Measurements from ENCODE around the gene ZFR. TPM values are rescaled to one million over a fixed set of nuclear protein-coding genes. Genes with fewer than 3 reads are reported as not detected.

The ZFR gene
- total and polyA plus RNA-seq, 12 donors, result 26.8 to 78.6 (median 58.6) TPM

GRCh38 chr5:32362527-32362926, 82.0 kb downstream of the ZFR start:
- DNase-seq (no peak), ATAC-seq (no peak)
- peaks cover 0 to 97% (median 24%) of the 10 kb centered on the region in 9 donors for H3K36me3 ChIP-seq

DNA sequence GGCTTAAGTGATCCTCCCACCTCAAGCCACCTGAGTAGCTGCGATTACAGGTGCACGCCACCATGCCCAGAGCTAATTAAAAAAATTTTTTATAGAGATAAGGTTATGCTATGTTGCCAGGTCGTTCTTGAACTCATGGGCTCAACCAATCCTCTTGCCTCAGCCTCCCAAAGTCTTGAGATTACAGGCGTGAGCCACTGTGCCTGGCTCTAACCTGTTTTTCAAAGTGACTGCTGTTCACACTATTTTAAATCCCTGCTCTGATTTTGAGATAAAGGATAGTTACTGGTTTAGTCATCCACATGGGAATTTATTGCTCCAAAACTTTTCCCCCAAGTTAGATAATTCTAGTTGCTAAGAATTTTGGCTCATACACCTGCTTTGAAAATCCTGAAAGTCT, 83.6 kb downstream of the ZFR start:
- ATAC-seq (no peak), DNase-seq (no peak)
- TF ChIP-seq, protein P1, sequence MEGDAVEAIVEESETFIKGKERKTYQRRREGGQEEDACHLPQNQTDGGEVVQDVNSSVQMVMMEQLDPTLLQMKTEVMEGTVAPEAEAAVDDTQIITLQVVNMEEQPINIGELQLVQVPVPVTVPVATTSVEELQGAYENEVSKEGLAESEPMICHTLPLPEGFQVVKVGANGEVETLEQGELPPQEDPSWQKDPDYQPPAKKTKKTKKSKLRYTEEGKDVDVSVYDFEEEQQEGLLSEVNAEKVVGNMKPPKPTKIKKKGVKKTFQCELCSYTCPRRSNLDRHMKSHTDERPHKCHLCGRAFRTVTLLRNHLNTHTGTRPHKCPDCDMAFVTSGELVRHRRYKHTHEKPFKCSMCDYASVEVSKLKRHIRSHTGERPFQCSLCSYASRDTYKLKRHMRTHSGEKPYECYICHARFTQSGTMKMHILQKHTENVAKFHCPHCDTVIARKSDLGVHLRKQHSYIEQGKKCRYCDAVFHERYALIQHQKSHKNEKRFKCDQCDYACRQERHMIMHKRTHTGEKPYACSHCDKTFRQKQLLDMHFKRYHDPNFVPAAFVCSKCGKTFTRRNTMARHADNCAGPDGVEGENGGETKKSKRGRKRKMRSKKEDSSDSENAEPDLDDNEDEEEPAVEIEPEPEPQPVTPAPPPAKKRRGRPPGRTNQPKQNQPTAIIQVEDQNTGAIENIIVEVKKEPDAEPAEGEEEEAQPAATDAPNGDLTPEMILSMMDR (IDR thresholded peaks at IDR 0.05), result no peak
- intact Hi-C loops (cut with DNase I), result no loop called here
- WGBS, 2 donors, result 92 to 96% methylated on average over 4 of the region's 4 CpGs
- H3K27me3 ChIP-seq, result no peaks in the 10 kb centered on the region
- no peaks in the 10 kb centered on the region for H3K9me3 ChIP-seq
- no peak overlapping the region for H3K4me3 ChIP-seq
- no peak overlapping the region for H3K27ac ChIP-seq
- peaks cover 0 to 100% (median 29%) of the 10 kb centered on the region in 9 donors for H3K36me3 ChIP-seq
- no peaks in the 10 kb centered on the region for H3K4me1 ChIP-seq

More at GRCh38 chr5:32362527-32362926, 82.0 kb downstream of the ZFR start:
- no peaks in the 10 kb centered on the region for H3K9me3 ChIP-seq
- intact Hi-C loops (cut with DNase I), result no loop called here
- H3K4me3 ChIP-seq, result no peak overlapping the region
- 89 to 90% methylated on average over 4 of the region's 4 CpGs for WGBS, 2 donors
- TF ChIP-seq, protein P1 (IDR thresholded peaks at IDR 0.05), result no peak
- no peaks in the 10 kb centered on the region for H3K27me3 ChIP-seq
- no peak overlapping the region for H3K27ac ChIP-seq
- no peaks in the 10 kb centered on the region for H3K4me1 ChIP-seq

- TF ChIP-seq, protein P1 (IDR thresholded peaks at IDR 0.05), result no peak
- no peak for ATAC-seq
- H3K27ac ChIP-seq, result no peak overlapping the region
- intact Hi-C loops (cut with DNase I), result no loop called here
- H3K9me3 ChIP-seq, result no peaks in the 10 kb centered on the region
- no peaks in the 10 kb centered on the region for H3K27me3 ChIP-seq
- whole genome bisulfite sequencing, 2 donors, result 86% methylated on average over 6 of the region's 6 CpGs
- H3K4me3 ChIP-seq, result no peak overlapping the region
- H3K36me3 ChIP-seq, result peaks cover 0 to 100% (median 27%) of the 10 kb centered on the region in 9 donors
- H3K4me1 ChIP-seq, result no peaks in the 10 kb centered on the region
- no peak for DNase-seq
Observed at GRCh38 chr5:32358611-32359010, 85.9 kb downstream of the ZFR start.

DNA sequence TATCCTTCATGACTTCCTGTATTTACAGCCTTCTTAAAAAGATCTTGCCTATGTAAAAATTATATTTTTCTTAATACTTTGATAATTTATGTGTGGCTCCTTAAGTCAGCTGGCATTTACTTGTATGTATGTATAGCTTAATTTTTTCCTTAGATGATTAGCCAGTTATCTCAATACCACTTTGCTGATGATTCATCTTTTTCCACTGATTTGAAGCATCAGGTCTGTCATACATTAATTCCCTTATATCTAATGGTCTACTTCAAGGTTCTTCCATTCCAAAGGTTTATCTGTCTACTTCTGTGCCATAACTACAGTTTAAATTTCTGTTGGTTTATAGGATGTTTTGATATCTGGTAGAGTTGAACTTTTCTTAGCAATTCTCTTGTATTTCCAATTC, 86.9 kb downstream of the ZFR start:
- TF ChIP-seq, protein P1 (IDR thresholded peaks at IDR 0.05), result no peak
- Histone ChIP-seq H3K36me3 (peaks cover 0 to 98% (median 20%) of the 10 kb centered on the region in 9 donors), H3K27ac (no peak overlapping the region), H3K27me3 (no peaks in the 10 kb centered on the region), H3K4me3 (no peak overlapping the region), H3K4me1 (no peaks in the 10 kb centered on the region), H3K9me3 (no peaks in the 10 kb centered on the region)
- intact Hi-C loops (cut with DNase I), result no loop called here
- no peak for DNase-seq
- ATAC-seq, result no peak
